ENCODE data around the gene VPS13C. TPM values are rescaled to one million over a fixed set of nuclear protein-coding genes. Genes with fewer than 3 reads are reported as not detected.

Gene VPS13C
- total RNA-seq, 1 donor from 2014 or later: 51.6 TPM

DNA sequence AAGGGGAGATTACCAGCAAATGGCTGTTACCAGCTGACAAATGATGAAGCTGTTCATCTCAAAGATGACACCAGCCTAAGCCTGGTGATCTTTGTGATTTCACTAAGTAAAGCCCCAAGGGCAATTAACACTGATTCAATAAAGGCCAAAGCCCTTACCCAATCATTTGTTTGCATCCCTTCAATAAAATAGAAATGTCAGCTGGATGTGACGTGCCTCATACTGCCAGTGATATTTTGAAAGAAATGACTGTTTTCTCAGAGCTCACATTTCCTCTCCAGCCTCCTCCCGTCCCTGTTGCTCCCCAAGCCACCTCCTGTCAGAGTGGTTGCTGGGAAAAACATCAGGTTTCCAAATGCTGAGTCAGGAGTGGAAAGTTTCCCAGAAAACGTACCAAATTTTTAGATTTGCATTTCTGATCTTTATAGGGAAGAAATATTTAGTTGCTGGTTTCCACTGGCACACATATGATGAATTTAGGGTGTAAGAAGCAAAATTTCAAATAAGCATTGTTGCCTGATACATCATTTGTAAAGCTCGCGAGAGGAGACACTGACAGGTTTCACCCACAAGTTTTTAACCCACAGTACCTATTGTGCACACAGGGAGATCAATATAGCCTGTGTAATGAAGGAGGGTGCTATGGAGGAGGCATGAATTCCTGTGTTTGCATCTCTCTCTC lies 27.6 kb upstream of the VPS13C start:
- Histone ChIP-seq H4K20me1 (ENCODE audit: low read depth) (no peaks in the 10 kb centered on the region), H3K9ac (no peak overlapping the region), H3K27me3 (no peaks in the 10 kb centered on the region), H3K4me2 (no peak overlapping the region), H3K4me1 (no peaks in the 10 kb centered on the region), H2AFZ (replicated peaks) (no peak overlapping the region), H3K9me3 (ENCODE audit: low read depth) (no peaks in the 10 kb centered on the region), H3K4me3 (no peak overlapping the region), H3K36me3 (no peaks in the 10 kb centered on the region), H3K27ac (no peak overlapping the region), H3F3A (ENCODE audit: low read depth) (no peaks in the 10 kb centered on the region), H3K79me2 (ENCODE audit: low read depth) (no peaks in the 10 kb centered on the region)
- Mint-ChIP-seq H3K27me3 (ENCODE audit: insufficient read depth, low read depth) (no peaks in the 10 kb centered on the region), H3K4me3 (no peak overlapping the region), H3K36me3 (no peaks in the 10 kb centered on the region), H3K4me1 (peaks cover 12% of the 10 kb centered on the region), H3K27ac (no peak overlapping the region), H3K9me3 (no peaks in the 10 kb centered on the region)
- TF ChIP-seq, protein P1, sequence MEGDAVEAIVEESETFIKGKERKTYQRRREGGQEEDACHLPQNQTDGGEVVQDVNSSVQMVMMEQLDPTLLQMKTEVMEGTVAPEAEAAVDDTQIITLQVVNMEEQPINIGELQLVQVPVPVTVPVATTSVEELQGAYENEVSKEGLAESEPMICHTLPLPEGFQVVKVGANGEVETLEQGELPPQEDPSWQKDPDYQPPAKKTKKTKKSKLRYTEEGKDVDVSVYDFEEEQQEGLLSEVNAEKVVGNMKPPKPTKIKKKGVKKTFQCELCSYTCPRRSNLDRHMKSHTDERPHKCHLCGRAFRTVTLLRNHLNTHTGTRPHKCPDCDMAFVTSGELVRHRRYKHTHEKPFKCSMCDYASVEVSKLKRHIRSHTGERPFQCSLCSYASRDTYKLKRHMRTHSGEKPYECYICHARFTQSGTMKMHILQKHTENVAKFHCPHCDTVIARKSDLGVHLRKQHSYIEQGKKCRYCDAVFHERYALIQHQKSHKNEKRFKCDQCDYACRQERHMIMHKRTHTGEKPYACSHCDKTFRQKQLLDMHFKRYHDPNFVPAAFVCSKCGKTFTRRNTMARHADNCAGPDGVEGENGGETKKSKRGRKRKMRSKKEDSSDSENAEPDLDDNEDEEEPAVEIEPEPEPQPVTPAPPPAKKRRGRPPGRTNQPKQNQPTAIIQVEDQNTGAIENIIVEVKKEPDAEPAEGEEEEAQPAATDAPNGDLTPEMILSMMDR (IDR thresholded peaks at IDR 0.05): no peak
- no peak for TF ChIP-seq EZH2phosphoT487 (IDR thresholded peaks at IDR 0.05)
- no peak for TF ChIP-seq EZH2 (IDR thresholded peaks at IDR 0.05)
- no peak for DNase-seq (ENCODE audit: low spot score)

DNA sequence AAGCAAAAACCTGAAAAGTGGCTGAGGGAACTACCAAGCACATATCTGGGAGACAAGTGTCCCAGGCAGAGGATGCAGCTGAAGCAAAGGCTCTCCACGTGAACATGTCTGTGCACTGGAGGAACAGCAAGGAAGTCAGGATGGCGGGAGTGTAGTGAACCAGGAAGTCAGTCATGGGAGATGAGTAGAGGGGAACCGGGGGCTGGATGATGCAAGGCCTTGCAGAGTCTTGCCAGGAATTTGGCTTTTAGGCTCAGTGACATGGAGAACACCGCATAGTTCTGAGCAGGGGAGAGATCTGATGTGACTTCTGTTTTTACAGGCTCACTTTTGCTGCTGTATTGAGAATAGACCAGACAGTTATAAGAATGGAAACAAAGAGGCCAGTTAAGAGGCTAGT lies 25.5 kb upstream of the VPS13C start:
- TF ChIP-seq, protein P1 (IDR thresholded peaks at IDR 0.05): no peak
- TF ChIP-seq EZH2phosphoT487 (IDR thresholded peaks at IDR 0.05): no peak
- Mint-ChIP-seq H3K27me3 (ENCODE audit: insufficient read depth, low read depth) (no peaks in the 10 kb centered on the region), H3K4me3 (no peak overlapping the region), H3K4me1 (peaks cover 12% of the 10 kb centered on the region), H3K27ac (no peak overlapping the region), H3K9me3 (no peaks in the 10 kb centered on the region), H3K36me3 (no peaks in the 10 kb centered on the region)
- H3F3A ChIP-seq (ENCODE audit: low read depth): no peaks in the 10 kb centered on the region
- H3K36me3 ChIP-seq: no peaks in the 10 kb centered on the region
- DNase-seq (ENCODE audit: low spot score): no peak
- no peaks in the 10 kb centered on the region for H3K4me1 ChIP-seq
- no peaks in the 10 kb centered on the region for H3K79me2 ChIP-seq (ENCODE audit: low read depth)
- no peak overlapping the region for H2AFZ ChIP-seq (replicated peaks)
- H3K9ac ChIP-seq: no peak overlapping the region
- no peak overlapping the region for H3K4me2 ChIP-seq
- no peak overlapping the region for H3K27ac ChIP-seq
- no peaks in the 10 kb centered on the region for H3K27me3 ChIP-seq
- H4K20me1 ChIP-seq (ENCODE audit: low read depth): no peaks in the 10 kb centered on the region
- no peak overlapping the region for H3K4me3 ChIP-seq
- H3K9me3 ChIP-seq (ENCODE audit: low read depth): no peaks in the 10 kb centered on the region

DNA sequence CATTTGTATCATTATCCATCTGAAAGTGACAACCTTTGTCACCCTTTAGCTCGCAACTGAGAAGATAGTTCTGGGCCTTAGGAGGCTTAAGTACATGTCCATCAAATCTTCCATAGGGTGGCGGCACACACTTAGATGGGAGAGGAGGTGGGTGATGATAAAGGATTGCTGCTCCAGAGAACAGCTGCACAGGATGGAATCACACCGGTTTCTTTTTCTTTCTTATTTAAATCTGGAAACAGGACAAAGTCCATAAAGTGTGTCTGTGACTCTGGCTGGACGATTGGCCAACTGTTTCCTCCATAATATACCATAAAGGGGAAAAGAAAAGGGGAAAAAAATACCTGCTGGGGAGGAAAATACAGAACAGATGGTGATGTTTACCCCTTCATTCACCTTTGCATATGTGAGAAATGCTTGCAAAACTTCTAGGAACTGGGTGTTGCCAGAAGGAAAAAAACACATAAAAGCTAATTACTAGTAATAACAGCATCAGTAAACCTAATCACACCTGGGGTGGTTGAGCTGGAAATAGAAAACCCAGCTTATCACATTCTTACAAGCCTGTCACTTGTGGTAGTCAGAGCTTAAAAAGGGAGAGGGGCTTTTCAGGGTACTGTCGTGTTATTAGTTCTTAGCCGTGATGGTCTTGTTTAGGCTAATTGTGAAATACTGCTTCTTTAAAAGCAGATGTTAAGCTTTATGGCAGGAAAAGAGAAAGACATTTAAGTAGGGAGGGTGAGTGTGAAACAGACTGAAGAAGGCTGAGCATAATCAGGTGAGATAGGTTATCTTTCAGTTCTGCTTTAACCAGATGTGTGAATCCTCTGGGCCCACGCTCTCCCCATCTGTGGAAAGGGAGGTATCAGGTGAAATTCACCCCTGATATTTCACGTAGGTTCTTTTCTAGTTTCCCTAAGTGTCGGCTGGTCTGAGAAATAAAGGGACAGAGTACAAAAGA lies 23.2 kb upstream of the VPS13C start:
- Mint-ChIP-seq H3K9me3 (no peaks in the 10 kb centered on the region), H3K27ac (no peak overlapping the region), H3K36me3 (no peaks in the 10 kb centered on the region), H3K4me1 (peaks cover 12% of the 10 kb centered on the region), H3K27me3 (ENCODE audit: insufficient read depth, low read depth) (no peaks in the 10 kb centered on the region), H3K4me3 (no peak overlapping the region)
- Histone ChIP-seq H3K27me3 (no peaks in the 10 kb centered on the region), H2AFZ (replicated peaks) (no peak overlapping the region), H3K36me3 (no peaks in the 10 kb centered on the region), H3K27ac (no peak overlapping the region), H3K4me3 (no peak overlapping the region), H3K79me2 (ENCODE audit: low read depth) (no peaks in the 10 kb centered on the region), H3K9ac (no peak overlapping the region), H3K4me1 (no peaks in the 10 kb centered on the region), H4K20me1 (ENCODE audit: low read depth) (no peaks in the 10 kb centered on the region), H3K9me3 (ENCODE audit: low read depth) (no peaks in the 10 kb centered on the region), H3K4me2 (no peak overlapping the region), H3F3A (ENCODE audit: low read depth) (no peaks in the 10 kb centered on the region)
- DNase-seq (ENCODE audit: low spot score): no peak
- TF ChIP-seq, protein P1 (IDR thresholded peaks at IDR 0.05): no peak
- no peak for TF ChIP-seq EZH2 (IDR thresholded peaks at IDR 0.05)
- no peak for TF ChIP-seq EZH2phosphoT487 (IDR thresholded peaks at IDR 0.05)

Data from neural progenitor cell (in vitro differentiated cells).